Retinal pigment epithelial cell (primary cell): ENCODE measurements around the gene PRKN.
"Not testable (repeated sequence)": the region's sequence is repeated elsewhere in the genome, so short reads cannot be mapped to it uniquely, and the experiment has no call there.

Experiments used
- DNase-seq: peaks from one replicate; pipeline ENCODE4 v3.0.0-alpha.2; 2010; ENCODE audit warnings: low read depth
- H3K4me3 ChIP-seq: 2 replicates; pipeline ENCODE4 v1.5.1; 2011; ENCODE audit warnings: mild to moderate bottlenecking, low read length, control low read depth, moderate library complexity
- TF ChIP-seq, protein P1 (sequence below): conservative IDR thresholded peaks from 2 replicates; pipeline ENCODE4 v1.5.1; 2011; ENCODE audit warnings: low read depth, low read length, control low read depth, inconsistent platforms

Gene PRKN

GRCh38 chr6:162681447-162681846 is 46.1 kb downstream of the PRKN start:
- DNase-seq, result no peak
- H3K4me3 ChIP-seq, result no peak overlapping the region
- TF ChIP-seq, protein P1, sequence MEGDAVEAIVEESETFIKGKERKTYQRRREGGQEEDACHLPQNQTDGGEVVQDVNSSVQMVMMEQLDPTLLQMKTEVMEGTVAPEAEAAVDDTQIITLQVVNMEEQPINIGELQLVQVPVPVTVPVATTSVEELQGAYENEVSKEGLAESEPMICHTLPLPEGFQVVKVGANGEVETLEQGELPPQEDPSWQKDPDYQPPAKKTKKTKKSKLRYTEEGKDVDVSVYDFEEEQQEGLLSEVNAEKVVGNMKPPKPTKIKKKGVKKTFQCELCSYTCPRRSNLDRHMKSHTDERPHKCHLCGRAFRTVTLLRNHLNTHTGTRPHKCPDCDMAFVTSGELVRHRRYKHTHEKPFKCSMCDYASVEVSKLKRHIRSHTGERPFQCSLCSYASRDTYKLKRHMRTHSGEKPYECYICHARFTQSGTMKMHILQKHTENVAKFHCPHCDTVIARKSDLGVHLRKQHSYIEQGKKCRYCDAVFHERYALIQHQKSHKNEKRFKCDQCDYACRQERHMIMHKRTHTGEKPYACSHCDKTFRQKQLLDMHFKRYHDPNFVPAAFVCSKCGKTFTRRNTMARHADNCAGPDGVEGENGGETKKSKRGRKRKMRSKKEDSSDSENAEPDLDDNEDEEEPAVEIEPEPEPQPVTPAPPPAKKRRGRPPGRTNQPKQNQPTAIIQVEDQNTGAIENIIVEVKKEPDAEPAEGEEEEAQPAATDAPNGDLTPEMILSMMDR, result no peak

- H3K4me3 ChIP-seq, result no peak overlapping the region
- TF ChIP-seq, protein P1, result no peak
- no peak for DNase-seq
These were observed 46.7 kb downstream of the PRKN start for GRCh38 chr6:162680871-162681270.

- no peak for DNase-seq
- H3K4me3 ChIP-seq, result no peak overlapping the region
- TF ChIP-seq, protein P1, result no peak
These were observed 47.2 kb downstream of the PRKN start for GRCh38 chr6:162680367-162680766.

DNA sequence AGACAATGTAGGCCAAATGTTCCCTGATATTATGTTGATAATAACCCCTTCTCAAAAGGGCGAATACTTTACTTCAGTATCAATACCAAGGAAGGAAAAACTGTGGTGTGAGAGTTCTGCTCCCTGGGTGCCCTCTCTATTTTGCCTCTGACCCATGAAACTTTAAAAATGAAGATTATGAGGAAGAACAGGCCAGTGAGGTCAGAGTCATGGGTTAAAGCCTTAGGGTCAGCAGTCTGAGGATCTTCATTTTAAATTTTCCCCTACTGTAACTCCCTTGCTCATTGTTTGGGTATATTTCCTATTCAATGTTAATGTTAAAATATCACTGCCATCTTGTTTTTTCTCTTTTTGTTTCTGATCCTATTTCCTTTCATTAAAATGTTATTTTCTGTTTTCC is 47.9 kb downstream of the PRKN start:
- DNase-seq, result no peak
- H3K4me3 ChIP-seq, result no peak overlapping the region
- TF ChIP-seq, protein P1, result no peak

GRCh38 chr6:162678896-162679295 is 48.7 kb downstream of the PRKN start:
- not testable (repeated sequence) for H3K4me3 ChIP-seq, DNase-seq

- TF ChIP-seq, protein P1, result no peak
- no peak for DNase-seq
- H3K4me3 ChIP-seq, result no peak overlapping the region
These were observed 52.1 kb downstream of the PRKN start for GRCh38 chr6:162675503-162675902.

DNA sequence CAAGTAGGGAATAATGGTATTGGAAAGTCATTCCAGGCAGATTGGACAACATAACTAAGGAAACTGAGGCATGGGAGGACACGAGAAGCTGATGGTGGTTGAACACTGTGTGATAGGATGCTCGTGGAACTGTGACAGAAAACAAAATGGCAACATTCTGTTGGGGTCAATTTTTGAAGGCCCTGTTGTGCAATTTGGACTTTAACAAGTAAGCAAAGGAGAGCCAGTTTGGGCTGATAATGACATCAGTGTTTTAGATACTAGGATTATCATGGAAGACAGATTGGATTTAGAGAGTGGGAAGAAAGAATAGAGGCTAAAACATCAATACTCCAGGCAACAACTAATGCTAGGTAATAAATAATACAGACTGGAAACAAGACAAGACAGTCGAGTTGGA is 53.1 kb downstream of the PRKN start:
- DNase-seq, result no peak
- TF ChIP-seq, protein P1, result no peak
- no peak overlapping the region for H3K4me3 ChIP-seq
